ENCODE measurements around the gene SYNDIG1. TPM values are rescaled to one million over a fixed set of nuclear protein-coding genes. Genes with fewer than 3 reads are reported as not detected.

Gene SYNDIG1
- total RNA-seq, 1 experiment from 2014 or later = 5.4 TPM

DNA sequence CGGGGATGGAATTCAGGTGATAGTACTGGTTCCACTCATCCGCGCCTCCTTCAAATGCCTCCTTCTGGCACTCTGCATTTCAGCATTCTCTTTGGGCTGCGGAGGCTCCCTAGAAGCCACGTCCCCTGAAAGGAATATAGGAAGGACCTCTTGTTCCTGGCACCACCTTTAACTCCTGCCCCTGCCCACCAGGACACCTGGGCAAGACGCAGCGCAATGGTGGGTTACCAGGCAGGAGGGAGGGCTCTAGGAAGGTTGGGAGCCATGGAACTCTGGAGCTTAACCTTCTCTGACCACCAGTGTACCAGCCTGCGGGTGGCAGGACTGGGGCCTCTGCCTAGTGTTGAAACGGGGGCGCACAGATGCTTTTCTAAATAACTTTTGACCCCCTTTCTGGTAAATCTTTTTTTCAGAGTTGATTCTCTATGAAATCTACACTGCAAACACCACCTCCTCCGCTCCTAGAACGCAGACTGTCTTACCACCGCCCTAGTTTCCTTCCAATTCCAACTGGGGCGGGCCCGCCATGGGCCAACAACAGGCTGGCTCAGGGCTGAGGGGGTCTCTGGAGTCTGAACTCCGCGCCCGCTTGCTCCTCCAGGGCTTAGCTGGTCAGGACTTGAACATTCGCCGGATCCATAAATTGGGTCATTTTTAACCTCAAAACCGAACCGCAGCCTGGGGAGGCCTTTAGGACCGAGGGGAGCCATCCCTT, 871 bp upstream of the SYNDIG1 start:
- Histone ChIP-seq H3K4me1 (ENCODE audit: insufficient read depth, low read length) (peaks cover 13% of the 10 kb centered on the region; the same call in 1 of the 2 replicates), H2AFZ (ENCODE audit: low read length) (no peak overlapping the region), H3K18ac (ENCODE audit: insufficient read length, low read depth, low read length) (no peak overlapping the region), H3T11ph (ENCODE audit: low read length) (no peak overlapping the region), H3K79me2 (ENCODE audit: insufficient read depth, low read length) (no peaks in the 10 kb centered on the region), H3K27me3 (ENCODE audit: insufficient read depth, low read length) (peaks cover 11% of the 10 kb centered on the region; the same call in 1 of the 2 replicates), H4K20me1 (ENCODE audit: control insufficient read depth, insufficient read depth, insufficient read length) (no peaks in the 10 kb centered on the region), H3K9me3 (ENCODE audit: control insufficient read depth, low read depth, low read length) (no peaks in the 10 kb centered on the region), H3K4ac (ENCODE audit: low read depth, low read length) (no peak overlapping the region), H4K8ac (replicated peaks; ENCODE audit: insufficient read length, low read depth, low read length) (no peak overlapping the region), H3K9ac (ENCODE audit: extremely low read depth, insufficient read length, low read length) (no peak overlapping the region), H3K23me2 (ENCODE audit: insufficient read length, low read depth, low read length, poor library complexity, severe bottlenecking) (peaks cover 29% of the 10 kb centered on the region), H3K27ac (ENCODE audit: insufficient read length, low read depth, low read length) (no peak overlapping the region), H3K56ac (ENCODE audit: insufficient read length, low read depth, low read length) (no peak overlapping the region), H3K14ac (ENCODE audit: insufficient read depth, low read length) (peak overlapping the region; percentile 45; the same call in 1 of the 2 replicates), H3K4me2 (ENCODE audit: insufficient read depth, insufficient read length, low read length) (peak overlapping the region; percentile 84), H2BK120ac (ENCODE audit: low read depth, low read length, poor library complexity, severe bottlenecking) (no peak overlapping the region), H2BK12ac (ENCODE audit: insufficient read length, low read depth, low read length) (no peak overlapping the region), H2BK20ac (ENCODE audit: low read depth, low read length, poor library complexity, severe bottlenecking) (no peak overlapping the region), H4K5ac (ENCODE audit: insufficient read length, low read depth, low read length) (no peak overlapping the region), H2AK5ac (ENCODE audit: insufficient read length, low read length) (no peak overlapping the region), H2BK5ac (ENCODE audit: insufficient read length, low read length) (no peak overlapping the region), H3K23ac (ENCODE audit: insufficient read length, low read depth, low read length) (no peak overlapping the region), H3K79me1 (ENCODE audit: insufficient read depth, low read depth, low read length, poor library complexity, severe bottlenecking) (no peaks in the 10 kb centered on the region), H2BK15ac (ENCODE audit: low read depth, low read length) (no peak overlapping the region), H4K91ac (ENCODE audit: insufficient read length, low read depth, low read length) (no peak overlapping the region)
- Mint-ChIP-seq H3K4me3 (peak overlapping the region; percentile 64 to 81), H3K27me3 (ENCODE audit: low read depth) (peaks cover 89% of the 10 kb centered on the region), H3K27ac (no peak overlapping the region), H3K4me1 (peaks cover 57 to 61% of the 10 kb centered on the region in 2 experiments), H3K36me3 (ENCODE audit: insufficient read depth in 1 of 3, low read depth in 3 of 3) (no peaks in the 10 kb centered on the region; a peak in 1 of 7 replicates), H3K9me3 (no peaks in the 10 kb centered on the region; a peak in 3 of 5 replicates)
- TF ChIP-seq, protein P1, sequence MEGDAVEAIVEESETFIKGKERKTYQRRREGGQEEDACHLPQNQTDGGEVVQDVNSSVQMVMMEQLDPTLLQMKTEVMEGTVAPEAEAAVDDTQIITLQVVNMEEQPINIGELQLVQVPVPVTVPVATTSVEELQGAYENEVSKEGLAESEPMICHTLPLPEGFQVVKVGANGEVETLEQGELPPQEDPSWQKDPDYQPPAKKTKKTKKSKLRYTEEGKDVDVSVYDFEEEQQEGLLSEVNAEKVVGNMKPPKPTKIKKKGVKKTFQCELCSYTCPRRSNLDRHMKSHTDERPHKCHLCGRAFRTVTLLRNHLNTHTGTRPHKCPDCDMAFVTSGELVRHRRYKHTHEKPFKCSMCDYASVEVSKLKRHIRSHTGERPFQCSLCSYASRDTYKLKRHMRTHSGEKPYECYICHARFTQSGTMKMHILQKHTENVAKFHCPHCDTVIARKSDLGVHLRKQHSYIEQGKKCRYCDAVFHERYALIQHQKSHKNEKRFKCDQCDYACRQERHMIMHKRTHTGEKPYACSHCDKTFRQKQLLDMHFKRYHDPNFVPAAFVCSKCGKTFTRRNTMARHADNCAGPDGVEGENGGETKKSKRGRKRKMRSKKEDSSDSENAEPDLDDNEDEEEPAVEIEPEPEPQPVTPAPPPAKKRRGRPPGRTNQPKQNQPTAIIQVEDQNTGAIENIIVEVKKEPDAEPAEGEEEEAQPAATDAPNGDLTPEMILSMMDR (conservative IDR thresholded peaks at IDR 0.05) = no peak
- DNase-seq = no peak
- WGBS (ENCODE audit: extremely low coverage, insufficient read length, low lambda C conversion rate) = no CpG with 5 or more reads among the region's 23 CpGs
